HepG2 (cell line): Measurements from ENCODE around the gene MTR. TPM values are rescaled to one million over a fixed set of nuclear protein-coding genes. Genes with fewer than 3 reads are reported as not detected.

ENCODE experiments used
- ATAC-seq: fragments of 200-7000 bp; cut with Tn5 transposase; 3 replicates; pipeline ENCODE4 v1.9.1; 2020; ENCODE audit warnings: mild to moderate bottlenecking, moderate library complexity
- BruUV-seq: library from RNA; stranded (reverse); fragments of 400-500 nt; replicated peaks from 2 replicates; lab custom pipeline; 2021; lab: Mats Ljungman, UMichigan
- CTCF ChIA-PET: fragments of 300-600 bp; formaldehyde crosslinking; extraction: SDS; loops from one replicate; lab custom pipeline; 2021; ENCODE audit warnings: low total read pairs, inconsistent platforms, low intra/inter-chr PET ratio; lab: Yijun Ruan, JAX
- POLR2A ChIA-PET: fragments of 350-600 bp; sonication (Branson Sonifier 250); formaldehyde crosslinking; loops from one replicate; lab custom pipeline; 2020; ENCODE audit warnings: antibody characterized with exemption, inconsistent platforms; lab: Yijun Ruan, JAX
- DNase-seq: peaks from one replicate; pipeline ENCODE4 v3.0.0-alpha.2; 2015; ENCODE audit warnings: low spot score
- FAIRE-seq: peaks from 3 replicates; lab custom pipeline; 2011; peaks lifted over from hg19 to GRCh38; lab: Jason Lieb, UNC
- H2AFZ ChIP-seq: one replicate; pipeline ENCODE4 v1.6.1; 2011; ENCODE audit warnings: low read length, inconsistent platforms
- H3K27ac ChIP-seq: fragments of 300-600 bp; 3 replicates; pipeline ENCODE4 v1.8.0; 2011; ENCODE audit warnings: mixed run types, mild to moderate bottlenecking, mixed read lengths, low read length, inconsistent platforms; ENCODE audit not compliant: insufficient read depth; ENCODE audit errors: extremely low read length
- H3K27me3 ChIP-seq, 2 experiments: fragments of 200-600 bp in 1 of 2; 2 replicates in 1 of 2; 3 replicates in 1 of 2; pipeline versions ENCODE4 v1.6.0 to v1.8.0; 2011; ENCODE audit warnings: low read length in 2 of 2, mild to moderate bottlenecking in 2 of 2, moderate library complexity in 2 of 2, inconsistent platforms in 1 of 2; ENCODE audit not compliant: insufficient read depth in 2 of 2, control insufficient read depth in 1 of 2
- H3K36me3 ChIP-seq, 2 experiments: fragments of 200-600 bp in 1 of 2; replicated peaks in 1 of 2; 2 replicates in 1 of 2; 3 replicates in 1 of 2; pipeline versions ENCODE4 v1.5.1 to v1.8.0; 2011; ENCODE audit warnings: low read length in 2 of 2, inconsistent platforms in 1 of 2; ENCODE audit not compliant: insufficient read depth in 2 of 2, control insufficient read depth in 1 of 2
- H3K4me1 ChIP-seq: 2 replicates; pipeline ENCODE4 v1.5.1; 2012; ENCODE audit warnings: low read length, inconsistent platforms; ENCODE audit not compliant: insufficient read depth
- H3K4me2 ChIP-seq: 2 replicates; pipeline ENCODE4 v1.6.0; 2011; ENCODE audit warnings: low read depth, low read length, inconsistent platforms
- H3K4me3 ChIP-seq, 3 experiments: fragments of 200-600 bp in 1 of 3; sonication (generic), shearing (Covaris generic) in 1 of 3; replicated peaks in 1 of 3; 2 replicates each; pipeline ENCODE4 v1.5.1; 2011 to 2016; ENCODE audit warnings: low read length in 3 of 3, inconsistent platforms in 2 of 3, low read depth in 2 of 3, mild to moderate bottlenecking in 2 of 3, control low read depth in 1 of 3, mixed read lengths in 1 of 3; ENCODE audit not compliant: insufficient read depth in 1 of 3
- H3K79me2 ChIP-seq: one replicate; pipeline ENCODE4 v1.6.1; 2011; ENCODE audit warnings: low read length, inconsistent platforms; ENCODE audit not compliant: insufficient read depth
- H3K9ac ChIP-seq: 2 replicates; pipeline ENCODE4 v1.6.0; 2011; ENCODE audit warnings: mild to moderate bottlenecking, low read depth, low read length, inconsistent platforms; ENCODE audit not compliant: insufficient read depth
- H3K9me3 ChIP-seq: 2 replicates; pipeline ENCODE4 v1.5.1; 2012; ENCODE audit warnings: mild to moderate bottlenecking, low read length
- H4K20me1 ChIP-seq: 2 replicates; pipeline ENCODE4 v1.6.0; 2011; ENCODE audit warnings: inconsistent platforms, mild to moderate bottlenecking, low read length, moderate library complexity; ENCODE audit not compliant: insufficient read depth
- ELF3 ChIP-seq: IDR thresholded peaks from 2 replicates; pipeline ENCODE4 v1.6.1; 2016; ENCODE audit warnings: missing genetic modification reagents, missing compliant biosample characterization
- JUNB ChIP-seq: sonication (generic); formaldehyde crosslinking; IDR thresholded peaks from 2 replicates; pipeline ENCODE4 v1.8.0; 2022; ENCODE audit warnings: missing genetic modification reagents, mild to moderate bottlenecking, borderline replicate concordance
- PRDM15 ChIP-seq: sonication (generic); formaldehyde crosslinking; IDR thresholded peaks from 2 replicates; pipeline ENCODE4 v1.4.0; 2020; ENCODE audit warnings: missing genetic modification reagents
- TFDP2 ChIP-seq: sonication (generic); formaldehyde crosslinking; IDR thresholded peaks from 2 replicates; pipeline ENCODE4 v1.4.0; 2020; ENCODE audit warnings: missing genetic modification reagents
- ZFP36L1 ChIP-seq: sonication (generic); formaldehyde crosslinking; IDR thresholded peaks from 2 replicates; pipeline ENCODE4 v1.8.0; 2022; ENCODE audit warnings: mild to moderate bottlenecking, missing genetic modification reagents, moderate library complexity
- ZFP90 ChIP-seq: sonication (generic); formaldehyde crosslinking; IDR thresholded peaks from 2 replicates; pipeline ENCODE4 v1.8.0; 2022; ENCODE audit warnings: missing genetic modification reagents, mild to moderate bottlenecking, inconsistent platforms, borderline replicate concordance
- WGBS: methylation state at CpG from one replicate; pipeline ENCODE4 v1.1.6; 2017; ENCODE audit warnings: low lambda C conversion rate; 5-methylcytosine and 5-hydroxymethylcytosine counted together
- in situ Hi-C: cut with HindIII; loops from 2 replicates; pipeline ENCODE4 v1.10.0; 2017; ENCODE audit warnings: low pct_unique_long_range_greater_than_20kb; ENCODE audit not compliant: extremely low pct_ligation_motif_present
- intact Hi-C: fragments of 100-400 bp; cut with micrococcal nuclease; formaldehyde crosslinking; loops from one replicate; pipeline ENCODE4 v1.10.0; 2022; ENCODE audit not compliant: unreplicated experiment
- polyA plus RNA-seq, 8 experiments: library from polyadenylated mRNA; depleted of rRNA in 3 of 8; stranded (reverse) in 7 of 8; unstranded in 1 of 8; fragments of >200 nt; fragmentation: Illumina TruSeq in 4 of 8; extraction: Trizol in 4 of 8; gene quantifications; 2 replicates each; pipeline versions ENCODE4 v1.2.1 to v1.2.3, GENCODE V29; 2011 to 2016; ENCODE audit warnings: low read depth in 4 of 8, missing spikeins in 1 of 8, mixed read lengths in 1 of 8; ENCODE audit not compliant: insufficient read depth in 1 of 8
- total RNA-seq, 5 experiments: library from RNA; depleted of rRNA; stranded (reverse); fragments of >200 nt; fragmentation: Illumina TruSeq; extraction: Trizol; gene quantifications; 2 replicates each; pipeline ENCODE4 v1.2.3, GENCODE V29; 2016; ENCODE audit warnings: low read depth in 1 of 5
- TF ChIP-seq, protein P1 (sequence below): sonication (generic); formaldehyde crosslinking; IDR thresholded peaks from 2 replicates; pipeline ENCODE4 v1.4.0; 2020; ENCODE audit warnings: mild to moderate bottlenecking, missing genetic modification reagents, borderline replicate concordance
- TF ChIP-seq, protein P2 (sequence below): sonication (generic); formaldehyde crosslinking; IDR thresholded peaks from 2 replicates; pipeline ENCODE4 v1.8.1; 2022; ENCODE audit warnings: low read depth, mild to moderate bottlenecking, missing genetic modification reagents

The MTR gene
- total and polyA plus RNA-seq, 2 of the 13 experiments (the other 11 are each of a cell fraction or from before 2014, with no cell fraction given): 16.3 to 36.1 TPM

- Histone ChIP-seq H3K9me3 (no peaks in the 10 kb centered on the region), H3K4me3 (no peak overlapping the region), H3K36me3 (peaks cover 13 to 41% of the 10 kb centered on the region in 2 experiments), H3K9ac (no peak overlapping the region), H3K79me2 (no peaks in the 10 kb centered on the region), H3K27ac (no peak overlapping the region), H3K4me1 (peaks cover 36% of the 10 kb centered on the region), H3K4me2 (no peak overlapping the region), H3K27me3 (no peaks in the 10 kb centered on the region), H4K20me1 (no peaks in the 10 kb centered on the region), H2AFZ (no peak overlapping the region)
- DNase-seq (no peak), ATAC-seq (no peak), FAIRE-seq (no peak)
- in situ Hi-C loops: loop anchor here (10.0 to 25.0 kb wide), 2 partner anchors 253 to 761 kb away; partner anchors contain the start of gene HEATR1
- no TSS peak for BruUV-seq
- ChIA-PET POLR2A (no interaction called here), CTCF (no interaction called here)
- TF ChIP-seq JUNB (CRISPR knock-in tag): no peak
- TF ChIP-seq, protein P1, sequence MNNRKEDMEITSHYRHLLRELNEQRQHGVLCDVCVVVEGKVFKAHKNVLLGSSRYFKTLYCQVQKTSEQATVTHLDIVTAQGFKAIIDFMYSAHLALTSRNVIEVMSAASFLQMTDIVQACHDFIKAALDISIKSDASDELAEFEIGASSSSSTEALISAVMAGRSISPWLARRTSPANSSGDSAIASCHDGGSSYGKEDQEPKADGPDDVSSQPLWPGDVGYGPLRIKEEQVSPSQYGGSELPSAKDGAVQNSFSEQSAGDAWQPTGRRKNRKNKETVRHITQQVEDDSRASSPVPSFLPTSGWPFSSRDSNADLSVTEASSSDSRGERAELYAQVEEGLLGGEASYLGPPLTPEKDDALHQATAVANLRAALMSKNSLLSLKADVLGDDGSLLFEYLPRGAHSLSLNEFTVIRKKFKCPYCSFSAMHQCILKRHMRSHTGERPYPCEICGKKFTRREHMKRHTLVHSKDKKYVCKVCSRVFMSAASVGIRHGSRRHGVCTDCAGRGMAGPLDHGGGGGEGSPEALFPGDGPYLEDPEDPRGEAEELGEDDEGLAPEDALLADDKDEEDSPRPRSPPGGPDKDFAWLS (CRISPR knock-in tag): no peak
- no peak for TF ChIP-seq ELF3 (CRISPR knock-in tag)
- TF ChIP-seq, protein P2, sequence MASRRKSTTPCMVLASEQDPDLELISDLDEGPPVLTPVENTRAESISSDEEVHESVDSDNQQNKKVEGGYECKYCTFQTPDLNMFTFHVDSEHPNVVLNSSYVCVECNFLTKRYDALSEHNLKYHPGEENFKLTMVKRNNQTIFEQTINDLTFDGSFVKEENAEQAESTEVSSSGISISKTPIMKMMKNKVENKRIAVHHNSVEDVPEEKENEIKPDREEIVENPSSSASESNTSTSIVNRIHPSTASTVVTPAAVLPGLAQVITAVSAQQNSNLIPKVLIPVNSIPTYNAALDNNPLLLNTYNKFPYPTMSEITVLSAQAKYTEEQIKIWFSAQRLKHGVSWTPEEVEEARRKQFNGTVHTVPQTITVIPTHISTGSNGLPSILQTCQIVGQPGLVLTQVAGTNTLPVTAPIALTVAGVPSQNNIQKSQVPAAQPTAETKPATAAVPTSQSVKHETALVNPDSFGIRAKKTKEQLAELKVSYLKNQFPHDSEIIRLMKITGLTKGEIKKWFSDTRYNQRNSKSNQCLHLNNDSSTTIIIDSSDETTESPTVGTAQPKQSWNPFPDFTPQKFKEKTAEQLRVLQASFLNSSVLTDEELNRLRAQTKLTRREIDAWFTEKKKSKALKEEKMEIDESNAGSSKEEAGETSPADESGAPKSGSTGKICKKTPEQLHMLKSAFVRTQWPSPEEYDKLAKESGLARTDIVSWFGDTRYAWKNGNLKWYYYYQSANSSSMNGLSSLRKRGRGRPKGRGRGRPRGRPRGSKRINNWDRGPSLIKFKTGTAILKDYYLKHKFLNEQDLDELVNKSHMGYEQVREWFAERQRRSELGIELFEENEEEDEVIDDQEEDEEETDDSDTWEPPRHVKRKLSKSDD: no peak
- TF ChIP-seq TFDP2 (CRISPR knock-in tag): no peak
- TF ChIP-seq ZFP90 (CRISPR knock-in tag): no peak
- no peak for TF ChIP-seq PRDM15 (CRISPR knock-in tag)
- no peak for TF ChIP-seq ZFP36L1 (CRISPR knock-in tag)
- intact Hi-C loops: loop anchor here (10.0 kb wide), 1 partner anchor 519 kb away; no protein-coding TSS in a partner anchor
- 97% methylated on average over 1 of the region's 1 CpG for WGBS
These were observed 70.7 kb downstream of the MTR start for GRCh38 chr1:236865818-236866155.
